HepG2 (cell line): Measurements from ENCODE around the gene ZDHHC11. TPM values are rescaled to one million over a fixed set of nuclear protein-coding genes. Genes with fewer than 3 reads are reported as not detected.
A peak's percentile ranks its signal among the peaks of the same experiment; 100 is the strongest.
"Not testable (repeated sequence)": the region's sequence is repeated elsewhere in the genome, so short reads cannot be mapped to it uniquely, and the experiment has no call there.

Experiments used
- ATAC-seq: fragments of 200-7000 bp; cut with Tn5 transposase; 3 replicates; pipeline ENCODE4 v1.9.1; 2020; ENCODE audit warnings: mild to moderate bottlenecking, moderate library complexity
- BruUV-seq: library from RNA; stranded (reverse); fragments of 400-500 nt; replicated peaks from 2 replicates; lab custom pipeline; 2021; lab: Mats Ljungman, UMichigan
- CTCF ChIA-PET: fragments of 300-600 bp; formaldehyde crosslinking; extraction: SDS; loops from one replicate; lab custom pipeline; 2021; ENCODE audit warnings: low total read pairs, inconsistent platforms, low intra/inter-chr PET ratio; lab: Yijun Ruan, JAX
- POLR2A ChIA-PET: fragments of 350-600 bp; sonication (Branson Sonifier 250); formaldehyde crosslinking; loops from one replicate; lab custom pipeline; 2020; ENCODE audit warnings: antibody characterized with exemption, inconsistent platforms; lab: Yijun Ruan, JAX
- DNase-seq: peaks from one replicate; pipeline ENCODE4 v3.0.0-alpha.2; 2015; ENCODE audit warnings: low spot score
- FAIRE-seq: peaks from 3 replicates; lab custom pipeline; 2011; peaks lifted over from hg19 to GRCh38; lab: Jason Lieb, UNC
- H2AFZ ChIP-seq: one replicate; pipeline ENCODE4 v1.6.1; 2011; ENCODE audit warnings: low read length, inconsistent platforms
- H3K27ac ChIP-seq: fragments of 300-600 bp; 3 replicates; pipeline ENCODE4 v1.8.0; 2011; ENCODE audit warnings: mixed run types, mild to moderate bottlenecking, mixed read lengths, low read length, inconsistent platforms; ENCODE audit not compliant: insufficient read depth; ENCODE audit errors: extremely low read length
- H3K27me3 ChIP-seq, 2 experiments: fragments of 200-600 bp in 1 of 2; 2 replicates in 1 of 2; 3 replicates in 1 of 2; pipeline versions ENCODE4 v1.6.0 to v1.8.0; 2011; ENCODE audit warnings: low read length in 2 of 2, mild to moderate bottlenecking in 2 of 2, moderate library complexity in 2 of 2, inconsistent platforms in 1 of 2; ENCODE audit not compliant: insufficient read depth in 2 of 2, control insufficient read depth in 1 of 2
- H3K36me3 ChIP-seq, 2 experiments: fragments of 200-600 bp in 1 of 2; replicated peaks in 1 of 2; 2 replicates in 1 of 2; 3 replicates in 1 of 2; pipeline versions ENCODE4 v1.5.1 to v1.8.0; 2011; ENCODE audit warnings: low read length in 2 of 2, inconsistent platforms in 1 of 2; ENCODE audit not compliant: insufficient read depth in 2 of 2, control insufficient read depth in 1 of 2
- H3K4me1 ChIP-seq: 2 replicates; pipeline ENCODE4 v1.5.1; 2012; ENCODE audit warnings: low read length, inconsistent platforms; ENCODE audit not compliant: insufficient read depth
- H3K4me2 ChIP-seq: 2 replicates; pipeline ENCODE4 v1.6.0; 2011; ENCODE audit warnings: low read depth, low read length, inconsistent platforms
- H3K4me3 ChIP-seq, 3 experiments: fragments of 200-600 bp in 1 of 3; sonication (generic), shearing (Covaris generic) in 1 of 3; replicated peaks in 1 of 3; 2 replicates each; pipeline ENCODE4 v1.5.1; 2011 to 2016; ENCODE audit warnings: low read length in 3 of 3, inconsistent platforms in 2 of 3, low read depth in 2 of 3, mild to moderate bottlenecking in 2 of 3, control low read depth in 1 of 3, mixed read lengths in 1 of 3; ENCODE audit not compliant: insufficient read depth in 1 of 3
- H3K79me2 ChIP-seq: one replicate; pipeline ENCODE4 v1.6.1; 2011; ENCODE audit warnings: low read length, inconsistent platforms; ENCODE audit not compliant: insufficient read depth
- H3K9ac ChIP-seq: 2 replicates; pipeline ENCODE4 v1.6.0; 2011; ENCODE audit warnings: mild to moderate bottlenecking, low read depth, low read length, inconsistent platforms; ENCODE audit not compliant: insufficient read depth
- H3K9me3 ChIP-seq: 2 replicates; pipeline ENCODE4 v1.5.1; 2012; ENCODE audit warnings: mild to moderate bottlenecking, low read length
- H4K20me1 ChIP-seq: 2 replicates; pipeline ENCODE4 v1.6.0; 2011; ENCODE audit warnings: inconsistent platforms, mild to moderate bottlenecking, low read length, moderate library complexity; ENCODE audit not compliant: insufficient read depth
- ATAD3A ChIP-seq: sonication (generic); formaldehyde crosslinking; IDR thresholded peaks from 2 replicates; pipeline ENCODE4 v1.4.0; 2020; ENCODE audit warnings: missing genetic modification reagents
- MTF2 ChIP-seq: sonication (generic); formaldehyde crosslinking; IDR thresholded peaks from 2 replicates; pipeline ENCODE4 v1.5.0; 2020; ENCODE audit warnings: missing genetic modification reagents, borderline replicate concordance
- MZF1 ChIP-seq: sonication (generic); formaldehyde crosslinking; IDR thresholded peaks from 2 replicates; pipeline ENCODE4 v1.8.1; 2023; ENCODE audit warnings: mild to moderate bottlenecking, missing genetic modification reagents, borderline replicate concordance
- NFE2L2 ChIP-seq: fragments of 150-350 bp; IDR thresholded peaks from 2 replicates; pipeline ENCODE4 v1.6.1; 2014; ENCODE audit warnings: low read length
- SMC3 ChIP-seq: IDR thresholded peaks from 2 replicates; pipeline ENCODE4 v1.6.1; 2011; ENCODE audit warnings: low read length, improper control_type of control experiment
- STAG1 ChIP-seq: sonication (generic); formaldehyde crosslinking; IDR thresholded peaks from 2 replicates; pipeline ENCODE4 v1.4.0; 2020; ENCODE audit warnings: missing genetic modification reagents
- U2AF2 ChIP-seq: fragments of 200-400 bp; formaldehyde crosslinking; IDR thresholded peaks from 2 replicates; pipeline ENCODE4 v1.6.1; 2017; ENCODE audit warnings: low read depth, mild to moderate bottlenecking, low read length
- ZNF713 ChIP-seq: sonication (generic); formaldehyde crosslinking; IDR thresholded peaks from 2 replicates; pipeline ENCODE4 v1.4.0; 2020; ENCODE audit warnings: mild to moderate bottlenecking, missing genetic modification reagents
- ZSCAN29 ChIP-seq: sonication (generic); formaldehyde crosslinking; conservative IDR thresholded peaks from 2 replicates; pipeline ENCODE4 v1.4.0; 2020; ENCODE audit warnings: mild to moderate bottlenecking, missing genetic modification reagents
- WGBS: methylation state at CpG from one replicate; pipeline ENCODE4 v1.1.6; 2017; ENCODE audit warnings: low lambda C conversion rate; 5-methylcytosine and 5-hydroxymethylcytosine counted together
- in situ Hi-C: cut with HindIII; loops from 2 replicates; pipeline ENCODE4 v1.10.0; 2017; ENCODE audit warnings: low pct_unique_long_range_greater_than_20kb; ENCODE audit not compliant: extremely low pct_ligation_motif_present
- intact Hi-C: fragments of 100-400 bp; cut with micrococcal nuclease; formaldehyde crosslinking; loops from one replicate; pipeline ENCODE4 v1.10.0; 2022; ENCODE audit not compliant: unreplicated experiment
- polyA plus RNA-seq, 8 experiments: library from polyadenylated mRNA; depleted of rRNA in 3 of 8; stranded (reverse) in 7 of 8; unstranded in 1 of 8; fragments of >200 nt; fragmentation: Illumina TruSeq in 4 of 8; extraction: Trizol in 4 of 8; gene quantifications; 2 replicates each; pipeline versions ENCODE4 v1.2.1 to v1.2.3, GENCODE V29; 2011 to 2016; ENCODE audit warnings: low read depth in 4 of 8, missing spikeins in 1 of 8, mixed read lengths in 1 of 8; ENCODE audit not compliant: insufficient read depth in 1 of 8
- total RNA-seq, 5 experiments: library from RNA; depleted of rRNA; stranded (reverse); fragments of >200 nt; fragmentation: Illumina TruSeq; extraction: Trizol; gene quantifications; 2 replicates each; pipeline ENCODE4 v1.2.3, GENCODE V29; 2016; ENCODE audit warnings: low read depth in 1 of 5
- TF ChIP-seq, protein P1 (sequence below): IDR thresholded peaks from 2 replicates; pipeline ENCODE4 v1.6.1; 2016
- TF ChIP-seq, protein P2 (sequence below), 2 experiments: sonication (generic) in 1 of 2; formaldehyde crosslinking in 1 of 2; IDR thresholded peaks; 2 replicates each; pipeline versions ENCODE4 v1.4.0 to v1.6.1; 2018 to 2020; ENCODE audit warnings: missing genetic modification reagents in 2 of 2, borderline replicate concordance in 1 of 2, low read depth in 1 of 2, mild to moderate bottlenecking in 1 of 2, missing biosample characterization in 1 of 2
- TF ChIP-seq, protein P3 (sequence below): sonication (generic); formaldehyde crosslinking; IDR thresholded peaks from 2 replicates; pipeline ENCODE4 v1.5.1; 2020; ENCODE audit warnings: missing genetic modification reagents, mild to moderate bottlenecking, borderline replicate concordance
- TF ChIP-seq, protein P4 (sequence below): IDR thresholded peaks from 2 replicates; pipeline ENCODE4 v1.6.1; 2018; ENCODE audit warnings: missing genetic modification reagents

ZDHHC11 gene
- total and polyA plus RNA-seq, 2 of the 13 experiments (the other 11 are each of a cell fraction or from before 2014, with no cell fraction given): 2.1 to 4.0 TPM

DNA sequence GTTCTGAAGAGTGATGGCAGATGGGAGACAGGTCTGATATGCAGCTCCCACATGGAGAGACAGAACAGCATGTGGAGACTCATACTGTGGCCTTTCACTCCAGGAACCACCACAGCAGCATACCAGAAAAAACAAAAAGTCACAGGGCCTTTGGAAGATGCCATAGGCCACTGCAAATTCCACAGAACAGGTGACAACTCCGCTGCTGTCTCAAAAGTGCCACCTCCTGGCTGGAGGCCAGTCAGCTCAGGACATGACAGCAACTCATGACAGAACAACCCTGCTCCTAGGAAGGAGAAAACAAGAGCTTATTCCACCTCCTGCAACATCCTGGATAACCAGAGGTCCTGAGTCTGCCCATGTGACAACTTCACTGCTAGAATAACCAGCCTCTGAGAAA, 25.2 kb downstream of the ZDHHC11 start:
- H3K9ac ChIP-seq, H3K9me3 ChIP-seq, H4K20me1 ChIP-seq, H3K79me2 ChIP-seq, H3K4me2 ChIP-seq, H3K4me3 ChIP-seq, POLR2A ChIA-PET, H3K4me1 ChIP-seq, H3K36me3 ChIP-seq, H3K27me3 ChIP-seq, intact Hi-C loops, BruUV-seq, CTCF ChIA-PET, in situ Hi-C loops, H3K27ac ChIP-seq, H2AFZ ChIP-seq: not testable (repeated sequence)
- ATAC-seq: peak; percentile 97
- TF ChIP-seq SMC3: peak; percentile 30; the same call in 1 of the 2 replicates
- TF ChIP-seq STAG1 (CRISPR knock-in tag): peak; percentile 65
- 17% methylated on average over 1 of the region's 1 CpG for WGBS
- FAIRE-seq: peak; percentile 84
- DNase-seq: peak; percentile 30

DNA sequence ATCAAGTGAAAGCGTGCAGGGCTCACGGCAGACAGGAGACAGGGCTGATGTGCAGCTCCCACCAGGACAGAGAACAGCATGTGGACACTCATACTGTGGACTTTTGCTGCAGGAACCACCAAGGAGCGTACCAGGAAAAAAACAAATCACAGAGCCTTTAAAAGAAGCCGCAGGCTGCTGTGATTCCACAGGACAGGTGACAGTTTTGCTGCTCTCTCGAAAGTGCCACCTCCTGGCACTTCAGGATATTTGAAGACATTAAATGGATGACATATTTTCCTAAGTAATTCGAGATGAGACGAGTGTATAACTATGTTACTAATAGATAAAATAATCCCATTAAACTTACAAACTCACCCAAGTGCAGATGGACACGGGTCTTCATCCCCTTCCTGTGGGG, 29.3 kb downstream of the ZDHHC11 start:
- in situ Hi-C loops (no loop called here), intact Hi-C loops (no loop called here)
- Histone ChIP-seq H3K4me1 (no peaks in the 10 kb centered on the region), H3K4me2 (no peak overlapping the region), H4K20me1 (no peaks in the 10 kb centered on the region), H3K27ac (no peak overlapping the region), H3K9me3 (no peaks in the 10 kb centered on the region), H3K27me3 (no peaks in the 10 kb centered on the region), H3K79me2 (no peaks in the 10 kb centered on the region), H3K36me3 (no peaks in the 10 kb centered on the region), H3K9ac (no peak overlapping the region), H2AFZ (no peak overlapping the region), H3K4me3 (no peak overlapping the region)
- BruUV-seq: no TSS peak
- ATAC-seq (no peak), DNase-seq (no peak), FAIRE-seq (no peak)
- ChIA-PET CTCF (no interaction called here), POLR2A (no interaction called here)
- 52% methylated on average over 8 of the region's 8 CpGs for WGBS
- TF ChIP-seq, protein P1, sequence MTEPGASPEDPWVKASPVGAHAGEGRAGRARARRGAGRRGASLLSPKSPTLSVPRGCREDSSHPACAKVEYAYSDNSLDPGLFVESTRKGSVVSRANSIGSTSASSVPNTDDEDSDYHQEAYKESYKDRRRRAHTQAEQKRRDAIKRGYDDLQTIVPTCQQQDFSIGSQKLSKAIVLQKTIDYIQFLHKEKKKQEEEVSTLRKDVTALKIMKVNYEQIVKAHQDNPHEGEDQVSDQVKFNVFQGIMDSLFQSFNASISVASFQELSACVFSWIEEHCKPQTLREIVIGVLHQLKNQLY (CRISPR knock-in tag): no peak
- TF ChIP-seq MZF1 (CRISPR knock-in tag) (no peak), NFE2L2 (no peak), ZSCAN29 (no peak), ZNF713 (CRISPR knock-in tag) (no peak), ATAD3A (no peak), MTF2 (CRISPR knock-in tag) (no peak), U2AF2 (no peak)
- TF ChIP-seq, protein P2, sequence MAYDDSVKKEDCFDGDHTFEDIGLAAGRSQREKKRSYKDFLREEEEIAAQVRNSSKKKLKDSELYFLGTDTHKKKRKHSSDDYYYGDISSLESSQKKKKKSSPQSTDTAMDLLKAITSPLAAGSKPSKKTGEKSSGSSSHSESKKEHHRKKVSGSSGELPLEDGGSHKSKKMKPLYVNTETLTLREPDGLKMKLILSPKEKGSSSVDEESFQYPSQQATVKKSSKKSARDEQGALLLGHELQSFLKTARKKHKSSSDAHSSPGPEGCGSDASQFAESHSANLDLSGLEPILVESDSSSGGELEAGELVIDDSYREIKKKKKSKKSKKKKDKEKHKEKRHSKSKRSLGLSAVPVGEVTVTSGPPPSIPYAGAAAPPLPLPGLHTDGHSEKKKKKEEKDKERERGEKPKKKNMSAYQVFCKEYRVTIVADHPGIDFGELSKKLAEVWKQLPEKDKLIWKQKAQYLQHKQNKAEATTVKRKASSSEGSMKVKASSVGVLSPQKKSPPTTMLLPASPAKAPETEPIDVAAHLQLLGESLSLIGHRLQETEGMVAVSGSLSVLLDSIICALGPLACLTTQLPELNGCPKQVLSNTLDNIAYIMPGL (CRISPR knock-in tag; IDR thresholded peaks at IDR 0.05; ENCODE audit: borderline replicate concordance in 1 of 2, low read depth in 1 of 2): no peak
- TF ChIP-seq, protein P3, sequence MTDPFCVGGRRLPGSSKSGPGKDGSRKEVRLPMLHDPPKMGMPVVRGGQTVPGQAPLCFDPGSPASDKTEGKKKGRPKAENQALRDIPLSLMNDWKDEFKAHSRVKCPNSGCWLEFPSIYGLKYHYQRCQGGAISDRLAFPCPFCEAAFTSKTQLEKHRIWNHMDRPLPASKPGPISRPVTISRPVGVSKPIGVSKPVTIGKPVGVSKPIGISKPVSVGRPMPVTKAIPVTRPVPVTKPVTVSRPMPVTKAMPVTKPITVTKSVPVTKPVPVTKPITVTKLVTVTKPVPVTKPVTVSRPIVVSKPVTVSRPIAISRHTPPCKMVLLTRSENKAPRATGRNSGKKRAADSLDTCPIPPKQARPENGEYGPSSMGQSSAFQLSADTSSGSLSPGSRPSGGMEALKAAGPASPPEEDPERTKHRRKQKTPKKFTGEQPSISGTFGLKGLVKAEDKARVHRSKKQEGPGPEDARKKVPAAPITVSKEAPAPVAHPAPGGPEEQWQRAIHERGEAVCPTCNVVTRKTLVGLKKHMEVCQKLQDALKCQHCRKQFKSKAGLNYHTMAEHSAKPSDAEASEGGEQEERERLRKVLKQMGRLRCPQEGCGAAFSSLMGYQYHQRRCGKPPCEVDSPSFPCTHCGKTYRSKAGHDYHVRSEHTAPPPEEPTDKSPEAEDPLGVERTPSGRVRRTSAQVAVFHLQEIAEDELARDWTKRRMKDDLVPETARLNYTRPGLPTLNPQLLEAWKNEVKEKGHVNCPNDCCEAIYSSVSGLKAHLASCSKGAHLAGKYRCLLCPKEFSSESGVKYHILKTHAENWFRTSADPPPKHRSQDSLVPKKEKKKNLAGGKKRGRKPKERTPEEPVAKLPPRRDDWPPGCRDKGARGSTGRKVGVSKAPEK (CRISPR knock-in tag): no peak
- TF ChIP-seq, protein P4, sequence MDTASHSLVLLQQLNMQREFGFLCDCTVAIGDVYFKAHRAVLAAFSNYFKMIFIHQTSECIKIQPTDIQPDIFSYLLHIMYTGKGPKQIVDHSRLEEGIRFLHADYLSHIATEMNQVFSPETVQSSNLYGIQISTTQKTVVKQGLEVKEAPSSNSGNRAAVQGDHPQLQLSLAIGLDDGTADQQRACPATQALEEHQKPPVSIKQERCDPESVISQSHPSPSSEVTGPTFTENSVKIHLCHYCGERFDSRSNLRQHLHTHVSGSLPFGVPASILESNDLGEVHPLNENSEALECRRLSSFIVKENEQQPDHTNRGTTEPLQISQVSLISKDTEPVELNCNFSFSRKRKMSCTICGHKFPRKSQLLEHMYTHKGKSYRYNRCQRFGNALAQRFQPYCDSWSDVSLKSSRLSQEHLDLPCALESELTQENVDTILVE (CRISPR knock-in tag): no peak
